Measurements from ENCODE around the gene NEMF. TPM values are rescaled to one million over a fixed set of nuclear protein-coding genes. Genes with fewer than 3 reads are reported as not detected.

The NEMF gene
- total RNA-seq, 2 donors from 2014 or later, result 75.1 to 82.6 TPM

GRCh38 chr14:49857427-49858003 is 4.9 kb upstream of the NEMF start:
- no peak overlapping the region for H3K9ac ChIP-seq (ENCODE audit: extremely low read depth, low read length, poor library complexity, severe bottlenecking)
- no peaks in the 10 kb centered on the region for H3K27me3 ChIP-seq (ENCODE audit: control insufficient read depth, insufficient read depth, low read length, poor library complexity, severe bottlenecking)
- WGBS, 2 experiments (ENCODE audit: insufficient coverage in 1 of 2, insufficient read length in 1 of 2), result 90 to 96% methylated on average over 2 to 4 of the region's 6 CpGs
- Mint-ChIP-seq H3K4me3 (no peak overlapping the region), H3K27me3 (ENCODE audit: insufficient read depth) (no peaks in the 10 kb centered on the region), H3K4me1 (peaks cover 3% of the 10 kb centered on the region), H3K27ac (no peak overlapping the region), H3K9me3 (no peaks in the 10 kb centered on the region), H3K36me3 (ENCODE audit: low read depth) (no peaks in the 10 kb centered on the region)
- no peaks in the 10 kb centered on the region for H3K4me1 ChIP-seq (ENCODE audit: control insufficient read depth, insufficient read depth, low read length)
- H3K4me3 ChIP-seq (ENCODE audit: low read length), result no peak overlapping the region
- H3K27ac ChIP-seq (ENCODE audit: low read depth, low read length), result no peak overlapping the region
- H3K9me3 ChIP-seq (ENCODE audit: control insufficient read depth, low read length), result peaks cover 6% of the 10 kb centered on the region
- no peak for TF ChIP-seq CTCF (conservative IDR thresholded peaks at IDR 0.05)
- no peaks in the 10 kb centered on the region for H3K36me3 ChIP-seq (ENCODE audit: control insufficient read depth, insufficient read depth, low read length)
- no peak for DNase-seq

- Mint-ChIP-seq H3K36me3 (ENCODE audit: low read depth) (peaks cover 21% of the 10 kb centered on the region), H3K4me1 (no peaks in the 10 kb centered on the region), H3K9me3 (no peaks in the 10 kb centered on the region), H3K27ac (no peak overlapping the region), H3K4me3 (peak overlapping the region; percentile 85), H3K27me3 (ENCODE audit: insufficient read depth) (no peaks in the 10 kb centered on the region)
- 25 to 64% methylated on average over 11 to 22 of the region's 27 CpGs for WGBS, 2 experiments (ENCODE audit: insufficient coverage in 1 of 2, insufficient read length in 1 of 2)
- Histone ChIP-seq H3K9me3 (ENCODE audit: control insufficient read depth, low read length) (peaks cover 6% of the 10 kb centered on the region), H3K27ac (ENCODE audit: low read depth, low read length) (no peak overlapping the region), H3K4me1 (ENCODE audit: control insufficient read depth, insufficient read depth, low read length) (no peaks in the 10 kb centered on the region), H3K9ac (ENCODE audit: extremely low read depth, low read length, poor library complexity, severe bottlenecking) (no peak overlapping the region), H3K27me3 (ENCODE audit: control insufficient read depth, insufficient read depth, low read length, poor library complexity, severe bottlenecking) (no peaks in the 10 kb centered on the region), H3K36me3 (ENCODE audit: control insufficient read depth, insufficient read depth, low read length) (peaks cover 19% of the 10 kb centered on the region), H3K4me3 (ENCODE audit: low read length) (peak overlapping the region; percentile 100)
- peak; percentile 87 for TF ChIP-seq CTCF (conservative IDR thresholded peaks at IDR 0.05)
- peak; percentile 92 for DNase-seq
These were observed 1.2 kb upstream of the NEMF start for GRCh38 chr14:49853572-49854375.

GRCh38 chr14:49853158-49853477 is 530 bp upstream of the NEMF start:
- Histone ChIP-seq H3K9ac (ENCODE audit: extremely low read depth, low read length, poor library complexity, severe bottlenecking) (peak overlapping the region; percentile 97), H3K4me1 (ENCODE audit: control insufficient read depth, insufficient read depth, low read length) (no peaks in the 10 kb centered on the region), H3K9me3 (ENCODE audit: control insufficient read depth, low read length) (no peaks in the 10 kb centered on the region), H3K36me3 (ENCODE audit: control insufficient read depth, insufficient read depth, low read length) (peaks cover 19% of the 10 kb centered on the region), H3K4me3 (ENCODE audit: low read length) (peak overlapping the region; percentile 100), H3K27ac (ENCODE audit: low read depth, low read length) (no peak overlapping the region), H3K27me3 (ENCODE audit: control insufficient read depth, insufficient read depth, low read length, poor library complexity, severe bottlenecking) (no peaks in the 10 kb centered on the region)
- Mint-ChIP-seq H3K4me1 (no peaks in the 10 kb centered on the region), H3K27me3 (ENCODE audit: insufficient read depth) (no peaks in the 10 kb centered on the region), H3K4me3 (peak overlapping the region; percentile 85), H3K27ac (peak overlapping the region; percentile 96), H3K9me3 (no peaks in the 10 kb centered on the region), H3K36me3 (ENCODE audit: low read depth) (peaks cover 22% of the 10 kb centered on the region)
- TF ChIP-seq CTCF (conservative IDR thresholded peaks at IDR 0.05), result no peak
- DNase-seq, result no peak
- 9 to 13% methylated on average over 13 to 14 of the region's 14 CpGs for WGBS, 2 experiments (ENCODE audit: insufficient coverage in 1 of 2, insufficient read length in 1 of 2)

Measured in endodermal cell (in vitro differentiated cells).